Measurements from ENCODE around the gene RSL1D1. TPM values are rescaled to one million over a fixed set of nuclear protein-coding genes. Genes with fewer than 3 reads are reported as not detected.

The RSL1D1 gene
- total RNA-seq, 4 donors from 2014 or later = 152 to 209 (median 174) TPM

DNA sequence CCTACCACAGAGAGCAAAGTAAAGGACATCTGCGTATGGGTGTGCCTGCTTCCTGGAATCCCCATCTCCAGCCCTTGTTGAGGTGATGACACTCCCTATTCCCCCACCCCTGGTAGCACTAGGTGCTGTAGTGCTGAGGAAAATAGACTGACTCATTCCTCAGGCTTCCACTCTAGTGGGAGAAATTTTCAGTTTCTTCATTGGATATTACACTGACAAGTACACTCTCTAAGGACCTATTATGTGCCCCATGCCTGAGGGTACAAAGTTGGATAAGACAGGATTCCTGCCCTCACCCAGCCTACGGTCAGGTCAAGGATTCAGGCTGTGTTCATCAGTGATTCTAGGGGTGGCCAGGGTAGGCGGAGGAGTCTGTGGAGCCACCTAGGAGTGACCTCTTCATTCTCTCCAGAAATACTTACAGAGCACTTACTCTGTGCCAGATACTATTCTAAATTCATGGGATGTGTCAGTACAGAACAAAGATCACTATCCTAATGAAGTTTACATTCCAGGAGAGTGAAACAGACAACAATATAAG is 49.8 kb downstream of the RSL1D1 start:
- H3K4me1 ChIP-seq = peaks cover 24% of the 10 kb centered on the region
- no peak overlapping the region for H3K27ac ChIP-seq
- H3K36me3 ChIP-seq = no peaks in the 10 kb centered on the region
- no peak overlapping the region for H3K4me3 ChIP-seq
- 60% methylated on average over 3 of the region's 3 CpGs for WGBS
- DNase-seq (ENCODE audit: low spot score in 2 of 2) = no peak
- TF ChIP-seq EP300 (IDR thresholded peaks at IDR 0.05) (no peak), POLR2AphosphoS5 (IDR thresholded peaks at IDR 0.05) (no peak), POLR2A (IDR thresholded peaks at IDR 0.05) (no peak)
- TF ChIP-seq, protein P1, sequence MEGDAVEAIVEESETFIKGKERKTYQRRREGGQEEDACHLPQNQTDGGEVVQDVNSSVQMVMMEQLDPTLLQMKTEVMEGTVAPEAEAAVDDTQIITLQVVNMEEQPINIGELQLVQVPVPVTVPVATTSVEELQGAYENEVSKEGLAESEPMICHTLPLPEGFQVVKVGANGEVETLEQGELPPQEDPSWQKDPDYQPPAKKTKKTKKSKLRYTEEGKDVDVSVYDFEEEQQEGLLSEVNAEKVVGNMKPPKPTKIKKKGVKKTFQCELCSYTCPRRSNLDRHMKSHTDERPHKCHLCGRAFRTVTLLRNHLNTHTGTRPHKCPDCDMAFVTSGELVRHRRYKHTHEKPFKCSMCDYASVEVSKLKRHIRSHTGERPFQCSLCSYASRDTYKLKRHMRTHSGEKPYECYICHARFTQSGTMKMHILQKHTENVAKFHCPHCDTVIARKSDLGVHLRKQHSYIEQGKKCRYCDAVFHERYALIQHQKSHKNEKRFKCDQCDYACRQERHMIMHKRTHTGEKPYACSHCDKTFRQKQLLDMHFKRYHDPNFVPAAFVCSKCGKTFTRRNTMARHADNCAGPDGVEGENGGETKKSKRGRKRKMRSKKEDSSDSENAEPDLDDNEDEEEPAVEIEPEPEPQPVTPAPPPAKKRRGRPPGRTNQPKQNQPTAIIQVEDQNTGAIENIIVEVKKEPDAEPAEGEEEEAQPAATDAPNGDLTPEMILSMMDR (IDR thresholded peaks at IDR 0.05) = no peak
- H3K27me3 ChIP-seq = no peaks in the 10 kb centered on the region
- H3K9me3 ChIP-seq = no peaks in the 10 kb centered on the region

DNA sequence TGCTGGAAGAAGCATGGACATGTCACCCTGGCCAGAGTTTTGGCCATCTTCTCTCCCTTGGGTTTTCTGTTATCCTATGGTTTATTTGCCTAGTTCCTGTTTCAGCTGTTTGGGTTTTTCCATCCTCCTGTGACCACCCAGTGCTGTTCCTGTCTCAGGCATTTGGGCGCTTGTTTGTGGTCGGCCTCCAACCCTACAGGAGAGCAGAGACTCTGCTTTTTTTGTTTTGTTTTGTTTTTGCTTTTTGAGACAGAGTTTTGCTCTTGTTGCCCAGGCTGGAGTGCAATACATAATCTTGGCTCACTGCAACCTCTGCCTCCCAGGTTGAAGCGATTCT is 51.0 kb downstream of the RSL1D1 start:
- TF ChIP-seq, protein P1 (IDR thresholded peaks at IDR 0.05) = no peak
- TF ChIP-seq EP300 (IDR thresholded peaks at IDR 0.05) (no peak), POLR2A (IDR thresholded peaks at IDR 0.05) (no peak), POLR2AphosphoS5 (IDR thresholded peaks at IDR 0.05) (no peak)
- Histone ChIP-seq H3K36me3 (no peaks in the 10 kb centered on the region), H3K4me1 (peaks cover 35% of the 10 kb centered on the region), H3K4me3 (no peak overlapping the region), H3K27ac (no peak overlapping the region), H3K27me3 (no peaks in the 10 kb centered on the region), H3K9me3 (no peaks in the 10 kb centered on the region)
- 92% methylated on average over 3 of the region's 3 CpGs for WGBS
- no peak for DNase-seq (ENCODE audit: low spot score in 2 of 2)

DNA sequence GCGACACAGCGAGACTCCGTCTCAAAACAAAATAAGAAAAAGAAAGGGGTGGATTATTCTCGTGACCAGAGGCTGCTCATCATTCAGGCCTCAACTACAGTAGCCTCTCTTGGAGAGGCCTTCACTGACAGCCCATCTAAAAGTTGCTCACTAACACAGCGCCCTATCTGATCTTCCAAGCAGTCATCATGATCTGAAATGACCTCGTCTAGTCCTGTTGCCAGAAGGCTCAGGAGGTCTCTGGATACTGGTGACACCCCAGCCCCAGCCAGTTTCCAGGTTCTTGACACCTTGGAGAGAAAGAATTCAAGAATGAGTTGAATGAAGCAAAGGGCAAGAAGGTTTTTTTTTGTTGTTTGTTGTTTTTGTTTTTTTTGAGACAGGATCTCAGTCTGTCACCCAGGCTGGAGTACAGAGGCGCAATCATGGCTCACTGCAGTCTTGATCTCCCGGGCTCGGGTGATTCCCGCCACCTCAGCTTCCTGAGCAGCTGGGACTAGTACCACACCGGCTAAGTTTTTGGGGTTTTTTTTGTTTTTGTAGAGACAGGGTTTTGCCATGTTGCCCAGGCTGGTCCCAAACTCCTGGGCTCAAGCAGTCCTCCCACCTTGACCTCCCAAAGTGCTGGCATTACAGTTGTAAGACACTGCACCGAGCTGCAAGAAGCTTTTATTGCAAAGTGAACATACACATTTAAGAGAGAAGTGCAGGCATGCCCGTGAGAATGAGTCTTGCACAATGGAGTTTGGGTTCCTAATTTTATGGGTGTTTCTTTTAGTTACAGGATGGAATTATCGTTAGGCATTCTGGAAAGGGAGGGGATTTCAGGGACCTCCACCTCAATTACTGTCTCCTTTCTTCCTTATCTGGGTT is 51.6 kb downstream of the RSL1D1 start:
- no peaks in the 10 kb centered on the region for H3K9me3 ChIP-seq
- H3K4me1 ChIP-seq = peaks cover 41% of the 10 kb centered on the region
- no peaks in the 10 kb centered on the region for H3K36me3 ChIP-seq
- H3K4me3 ChIP-seq = no peak overlapping the region
- no peaks in the 10 kb centered on the region for H3K27me3 ChIP-seq
- WGBS = 69% methylated on average over 14 of the region's 14 CpGs
- DNase-seq (ENCODE audit: low spot score in 2 of 2) = no peak
- peak overlapping the region; percentile 2 for H3K27ac ChIP-seq
- no peak for TF ChIP-seq POLR2A (IDR thresholded peaks at IDR 0.05)
- TF ChIP-seq POLR2AphosphoS5 (IDR thresholded peaks at IDR 0.05) = no peak
- TF ChIP-seq, protein P1 (IDR thresholded peaks at IDR 0.05) = no peak
- no peak for TF ChIP-seq EP300 (IDR thresholded peaks at IDR 0.05)

DNA sequence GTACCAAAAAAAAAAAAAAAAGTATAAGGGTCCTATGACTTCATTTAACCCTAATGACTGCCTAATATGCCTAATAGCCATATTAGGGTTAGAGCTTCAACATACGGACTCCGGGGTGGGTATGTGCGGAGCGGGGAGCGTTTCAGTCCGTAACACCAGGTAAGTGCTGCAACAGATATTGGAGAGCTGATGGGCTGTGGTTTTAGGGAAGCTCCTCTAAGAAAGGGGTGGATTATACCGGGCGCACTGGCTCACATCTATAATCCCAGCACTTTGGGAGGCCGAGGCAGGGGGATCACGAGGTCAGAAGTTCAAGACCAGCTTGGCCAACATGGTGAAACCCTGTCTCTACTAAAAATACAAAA is 52.3 kb downstream of the RSL1D1 start:
- Histone ChIP-seq H3K36me3 (no peaks in the 10 kb centered on the region), H3K4me1 (peaks cover 48% of the 10 kb centered on the region), H3K9me3 (no peaks in the 10 kb centered on the region), H3K27me3 (no peaks in the 10 kb centered on the region), H3K4me3 (no peak overlapping the region), H3K27ac (peak overlapping the region; percentile 96)
- WGBS = 93% methylated on average over 10 of the region's 10 CpGs
- no peak for TF ChIP-seq EP300 (IDR thresholded peaks at IDR 0.05)
- no peak for TF ChIP-seq POLR2AphosphoS5 (IDR thresholded peaks at IDR 0.05)
- TF ChIP-seq, protein P1 (IDR thresholded peaks at IDR 0.05) = no peak
- no peak for TF ChIP-seq POLR2A (IDR thresholded peaks at IDR 0.05)
- no peak for DNase-seq (ENCODE audit: low spot score in 2 of 2)

DNA sequence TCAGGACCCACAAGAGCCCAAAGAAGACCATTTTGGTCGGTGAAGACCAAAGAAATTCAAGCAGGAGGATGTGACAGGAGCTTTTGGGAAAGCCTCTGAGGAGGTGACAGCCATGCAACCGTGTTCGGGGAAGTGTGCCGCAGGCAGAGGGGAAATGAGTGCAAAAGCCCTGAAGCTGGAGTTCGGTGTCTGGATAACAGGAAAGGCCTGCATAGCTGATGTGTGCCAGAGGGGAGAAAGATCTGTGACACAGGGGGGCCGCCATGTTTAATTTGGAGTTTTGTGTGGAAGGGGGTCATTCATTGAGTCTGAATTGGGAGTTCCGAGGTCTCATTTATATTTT is 53.4 kb downstream of the RSL1D1 start:
- Histone ChIP-seq H3K4me1 (peaks cover 59% of the 10 kb centered on the region), H3K27ac (peak overlapping the region; percentile 96), H3K36me3 (no peaks in the 10 kb centered on the region), H3K4me3 (peak overlapping the region; percentile 71), H3K9me3 (no peaks in the 10 kb centered on the region), H3K27me3 (no peaks in the 10 kb centered on the region)
- 2% methylated on average over 7 of the region's 7 CpGs for WGBS
- DNase-seq (ENCODE audit: low spot score in 2 of 2) = no peak
- TF ChIP-seq EP300 (IDR thresholded peaks at IDR 0.05) = no peak
- TF ChIP-seq, protein P1 (IDR thresholded peaks at IDR 0.05) = no peak
- TF ChIP-seq POLR2AphosphoS5 (IDR thresholded peaks at IDR 0.05) = no peak

Data from suprapubic skin (tissue), 4 donors.